Measurements from ENCODE around the gene PSMB7.

The PSMB7 gene

DNA sequence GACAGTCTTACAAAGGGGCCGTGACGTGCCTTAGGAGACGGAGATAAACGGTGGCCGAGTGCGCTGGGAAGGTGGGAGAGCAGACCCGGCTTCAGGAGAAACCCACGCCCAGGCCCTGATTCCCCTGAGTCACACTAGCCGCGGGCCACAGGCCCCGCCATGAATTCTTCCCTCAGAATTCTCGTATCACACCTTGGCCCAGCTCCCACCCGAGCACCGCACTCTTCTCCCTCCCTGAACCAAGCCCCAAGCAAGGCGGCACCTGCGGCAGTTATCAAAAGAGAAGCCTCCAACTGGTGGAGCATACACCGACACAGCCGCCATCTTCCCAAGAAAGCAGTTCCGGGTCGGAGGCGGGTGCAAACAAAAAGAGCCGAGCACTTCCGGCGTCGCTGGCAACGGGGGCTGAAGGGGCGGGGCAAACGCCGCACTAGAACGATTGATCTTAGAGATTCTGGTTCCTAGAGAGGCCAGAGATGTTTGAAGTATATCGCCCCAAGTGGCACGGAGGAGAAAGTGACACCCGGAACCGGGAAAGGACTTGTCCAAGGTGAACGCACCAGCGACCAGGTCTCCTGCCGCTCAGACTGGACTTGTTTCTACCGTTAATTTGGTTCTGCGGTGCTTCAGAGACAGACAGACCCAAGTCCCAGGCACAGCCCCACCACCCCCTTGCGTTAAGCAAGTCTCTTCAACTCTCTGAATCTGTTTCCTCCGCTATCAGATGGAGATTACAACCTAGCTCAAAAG lies at the start of gene PSMB7:
Gene PSMB7 (minus strand): TSS at position 341 of the 750 bp plus-strand sequence. CDS start 17 bp downstream, at position 324.
- peak; percentile 58 for DNase-seq (ENCODE audit: low read depth)

GRCh38 chr9:124462739-124463138 lies 47.5 kb upstream of the PSMB7 start:
- DNase-seq (ENCODE audit: low read depth) = no peak

GRCh38 chr9:124458441-124458840 lies 43.2 kb upstream of the PSMB7 start:
- DNase-seq (ENCODE audit: low read depth) = no peak

DNA sequence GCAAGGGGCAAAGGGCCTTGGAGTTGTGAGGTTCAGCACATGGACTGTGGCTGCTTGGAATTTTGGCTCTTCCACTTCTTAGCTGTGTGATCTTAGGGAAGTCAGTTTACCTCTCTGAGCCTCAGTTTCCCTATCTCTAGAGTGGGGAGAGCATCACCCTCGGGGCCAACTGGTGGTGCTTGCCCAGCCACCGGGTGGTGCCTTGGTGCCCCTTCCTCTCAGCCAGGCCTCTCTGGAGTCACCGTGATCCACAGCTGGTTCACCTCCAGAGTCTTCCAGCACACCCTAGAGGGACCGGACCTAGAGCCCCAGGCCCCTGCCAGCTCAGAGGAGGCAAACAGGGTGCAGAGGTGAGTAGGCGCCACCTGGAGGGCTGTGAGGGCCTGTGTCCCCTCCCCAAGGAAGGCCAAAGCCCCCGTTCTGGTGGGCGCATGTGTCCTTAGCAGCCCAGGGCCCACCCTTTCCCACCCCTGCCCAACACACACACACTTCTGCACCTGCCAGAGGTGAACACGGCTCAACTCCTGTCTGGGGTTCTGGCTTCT lies 42.7 kb upstream of the PSMB7 start:
- DNase-seq (ENCODE audit: low read depth) = no peak

GRCh38 chr9:124457079-124457886 lies 42.0 kb upstream of the PSMB7 start:
- DNase-seq (ENCODE audit: low read depth) = no peak

DNA sequence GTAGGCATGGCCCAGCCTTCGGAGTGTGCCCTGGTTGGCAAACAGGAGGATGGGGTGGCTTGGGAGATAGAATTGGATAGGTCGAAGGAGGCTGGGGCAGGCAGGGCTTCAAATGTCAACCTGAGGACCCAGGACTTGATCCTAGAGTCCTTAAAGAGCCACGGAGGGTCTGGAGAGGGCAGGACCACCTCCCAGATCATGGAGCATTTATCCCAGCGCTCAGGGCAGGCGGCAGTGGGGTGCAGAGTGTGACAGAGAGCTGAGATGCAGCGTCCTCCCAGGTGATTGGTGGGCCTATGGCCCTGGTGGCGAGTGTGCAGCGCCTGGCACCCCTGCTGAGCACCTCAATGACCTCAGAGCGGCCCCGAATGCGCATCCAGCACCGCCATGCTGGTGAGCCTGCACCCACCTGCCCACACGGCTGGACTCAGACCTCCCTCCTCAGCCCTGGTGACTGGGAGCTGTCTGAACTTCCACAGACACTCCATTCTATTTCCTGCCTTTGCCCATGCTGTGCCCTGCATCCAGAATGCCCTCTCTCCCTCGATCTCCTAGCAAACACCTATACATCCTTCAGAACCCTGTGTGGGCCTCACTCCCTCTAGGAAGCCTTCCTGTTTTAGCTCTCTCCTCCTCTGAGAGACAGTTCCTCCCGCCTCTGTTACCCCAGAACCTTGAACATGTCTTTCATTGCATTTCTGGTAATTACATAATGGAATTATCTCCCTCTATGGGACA lies 41.3 kb upstream of the PSMB7 start:
- no peak for DNase-seq (ENCODE audit: low read depth)

DNA sequence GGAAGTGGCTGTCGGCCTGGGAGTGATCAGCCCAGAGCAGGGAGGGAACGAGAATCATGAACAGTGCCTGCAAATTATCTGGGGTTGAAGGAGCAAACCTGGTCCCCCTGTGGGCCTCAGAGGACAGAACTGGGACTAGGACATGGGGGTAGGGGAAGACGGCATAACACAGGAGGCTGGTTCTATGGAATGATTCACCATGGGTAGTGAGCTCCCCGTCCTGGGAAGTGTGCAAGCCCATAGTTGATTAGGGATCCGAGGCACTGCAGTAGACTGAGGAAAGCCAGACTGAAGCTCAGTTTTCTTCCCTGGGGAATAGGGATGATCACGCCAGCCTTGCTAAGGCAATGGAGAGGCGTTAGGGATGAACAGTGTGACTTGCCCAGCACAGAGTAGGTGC lies 40.6 kb upstream of the PSMB7 start:
- no peak for DNase-seq (ENCODE audit: low read depth)

DNA sequence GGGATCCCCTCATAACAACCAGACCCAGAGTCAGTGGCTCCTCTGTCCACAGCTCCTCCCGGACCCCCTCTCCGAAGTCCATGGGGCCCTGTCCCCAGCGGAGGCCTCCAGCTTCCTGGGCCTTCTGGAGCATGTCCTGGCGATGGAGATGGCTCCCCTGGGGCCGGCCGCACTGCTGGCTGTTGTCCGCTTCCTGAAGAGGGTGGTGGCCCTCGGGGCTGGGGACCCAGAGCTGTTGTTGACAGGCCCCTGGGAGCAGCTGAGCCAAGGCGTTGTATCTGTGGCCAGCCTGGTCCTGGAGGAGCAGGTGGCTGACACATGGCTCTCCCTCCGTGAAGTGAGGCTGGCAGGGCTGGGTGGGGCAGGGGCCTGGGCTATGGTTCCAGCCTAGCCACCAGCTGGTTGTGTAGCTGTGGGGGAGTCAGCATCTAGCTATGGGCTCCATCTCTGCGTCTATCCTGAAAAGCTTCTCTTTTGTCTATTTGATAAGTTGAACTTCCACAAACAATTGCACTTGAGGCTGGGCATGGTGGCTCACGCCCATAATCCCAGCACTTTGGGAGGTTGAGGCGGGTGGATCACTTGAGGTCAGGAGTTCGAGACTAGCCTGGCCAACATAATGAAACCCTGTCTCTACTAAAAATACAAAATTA lies 39.7 kb upstream of the PSMB7 start:
- no peak for DNase-seq (ENCODE audit: low read depth)

DNA sequence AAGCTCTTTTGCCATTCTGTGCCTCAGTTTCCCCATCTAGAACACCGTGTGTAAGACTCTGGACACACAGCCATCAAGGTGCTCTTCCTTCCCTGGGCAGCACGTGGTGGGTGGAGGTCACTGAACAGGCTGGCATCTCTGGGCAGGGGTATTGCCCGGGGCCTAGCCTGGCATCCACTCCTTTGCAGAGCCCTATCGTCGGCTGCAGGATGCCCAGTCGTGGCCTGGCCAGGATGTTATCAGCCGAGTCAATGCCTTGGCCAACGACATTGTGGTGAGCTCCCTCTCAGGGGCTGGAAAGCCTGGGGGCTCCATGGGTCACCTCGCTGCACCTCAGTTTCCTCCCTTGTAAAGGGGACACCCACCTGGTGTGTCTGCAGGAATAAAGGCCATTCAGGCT lies 39.1 kb upstream of the PSMB7 start:
- DNase-seq (ENCODE audit: low read depth) = no peak

DNA sequence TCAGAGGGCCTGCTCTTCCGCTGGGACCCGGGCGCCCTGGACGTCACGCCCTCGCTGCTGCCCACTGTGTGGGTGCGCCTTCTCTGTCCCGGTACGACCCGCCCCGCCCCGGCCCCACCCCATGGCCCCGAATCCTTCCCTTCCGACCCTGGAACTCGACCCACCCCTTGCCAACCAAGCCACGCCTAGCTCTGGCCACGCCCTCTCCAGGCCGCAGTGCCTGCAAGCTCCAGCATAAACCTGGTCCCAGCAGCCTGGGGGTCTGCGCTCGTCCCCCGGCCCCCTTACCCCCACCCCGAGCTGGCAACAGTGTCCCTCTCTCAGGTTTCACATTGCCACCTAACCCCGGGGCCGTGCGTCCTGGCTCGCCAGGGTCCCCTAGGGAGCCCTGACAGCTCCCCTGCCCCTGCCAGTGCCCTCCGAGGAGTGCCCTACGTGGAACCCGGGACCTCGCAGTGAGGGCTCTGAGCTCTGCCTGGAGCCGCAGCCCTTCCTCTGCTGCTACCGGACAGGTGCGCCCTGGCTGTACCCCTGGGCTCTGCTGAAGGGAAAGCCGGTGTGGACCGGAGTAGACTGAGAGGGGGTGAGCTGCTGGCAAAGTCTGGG lies 38.4 kb upstream of the PSMB7 start:
- DNase-seq (ENCODE audit: low read depth) = no peak

GRCh38 chr9:124452841-124453585 lies 37.8 kb upstream of the PSMB7 start:
- DNase-seq (ENCODE audit: low read depth) = no peak

GRCh38 chr9:124452326-124452725 lies 37.1 kb upstream of the PSMB7 start:
- no peak for DNase-seq (ENCODE audit: low read depth)

DNA sequence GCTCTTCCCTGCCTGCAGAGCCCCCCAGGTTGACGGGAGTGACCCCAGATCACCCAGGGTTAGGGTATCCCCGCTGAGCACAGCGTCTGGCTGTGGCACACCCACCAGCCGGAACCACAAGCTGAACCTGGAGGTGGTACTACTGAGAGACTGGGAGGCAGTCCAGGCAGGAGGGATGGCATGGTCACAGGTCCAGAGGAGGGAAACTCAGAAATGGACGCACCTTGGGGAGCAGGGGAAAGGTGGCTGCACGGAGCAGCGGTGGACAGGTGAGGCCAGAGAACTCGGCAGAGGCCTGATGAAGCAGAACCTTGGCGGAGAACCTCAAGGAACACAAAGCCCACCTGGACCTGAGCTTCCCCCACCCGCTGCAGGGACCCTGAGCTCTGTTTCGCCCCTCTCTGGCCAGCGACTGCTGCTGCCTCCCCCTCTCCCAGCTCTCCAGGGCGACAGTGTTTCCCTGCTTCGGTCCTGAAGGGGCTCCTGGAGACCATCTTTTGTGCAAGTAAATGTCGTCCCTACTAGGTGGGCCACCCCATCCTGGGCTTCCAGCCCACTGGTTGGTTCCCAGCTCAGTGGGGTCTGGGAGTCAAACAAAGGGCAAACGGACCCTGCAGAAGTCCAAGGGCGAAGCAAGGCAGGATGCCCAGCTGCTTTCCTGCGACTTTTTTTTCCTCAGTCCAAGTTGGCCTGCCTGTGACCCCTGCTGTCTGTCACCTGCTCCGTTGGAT lies 35.9 kb upstream of the PSMB7 start:
- DNase-seq (ENCODE audit: low read depth) = no peak

DNA sequence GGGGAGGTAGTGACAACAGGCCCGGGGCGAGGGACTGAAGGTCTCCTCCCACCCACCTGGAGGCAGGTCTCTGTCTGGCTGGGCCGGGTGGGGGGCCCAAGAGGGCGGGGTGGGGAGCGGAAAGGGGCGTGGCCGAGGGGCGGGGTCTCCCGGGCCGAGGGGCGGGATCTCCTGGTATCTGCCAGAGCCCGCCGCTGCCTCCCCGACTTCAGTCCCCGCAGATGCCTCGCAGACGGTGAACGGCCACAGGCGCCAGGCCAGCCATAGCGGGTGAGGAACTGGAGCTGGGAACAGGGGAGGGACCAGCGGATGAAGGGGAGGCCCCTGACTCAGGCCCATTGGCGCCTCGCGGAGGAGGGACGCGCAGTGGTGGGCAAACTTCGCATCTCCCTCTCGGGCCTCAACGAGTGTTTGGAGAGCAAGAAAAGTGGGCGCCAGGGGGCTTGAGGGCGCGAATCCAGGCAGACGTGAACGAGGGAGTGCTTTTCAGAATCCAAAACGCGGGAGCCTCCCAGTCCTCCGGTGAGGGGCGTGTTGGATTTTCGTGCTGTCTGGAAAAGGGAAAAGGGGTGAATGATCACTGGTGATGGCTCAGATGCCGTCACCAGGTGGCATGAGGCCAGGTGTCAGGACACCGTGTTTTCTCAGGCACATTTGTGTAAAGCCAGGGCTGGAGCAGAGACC lies 35.1 kb upstream of the PSMB7 start, which contains the start of gene ADGRD2:
Gene ADGRD2 (plus strand): TSS at position 211 of the 684 bp plus-strand sequence. CDS start 1,216 bp downstream, outside the sequence.
- no peak for DNase-seq (ENCODE audit: low read depth)

- DNase-seq (ENCODE audit: low read depth) = no peak
Observed at GRCh38 chr9:124449381-124450151, 34.3 kb upstream of the PSMB7 start.

DNA sequence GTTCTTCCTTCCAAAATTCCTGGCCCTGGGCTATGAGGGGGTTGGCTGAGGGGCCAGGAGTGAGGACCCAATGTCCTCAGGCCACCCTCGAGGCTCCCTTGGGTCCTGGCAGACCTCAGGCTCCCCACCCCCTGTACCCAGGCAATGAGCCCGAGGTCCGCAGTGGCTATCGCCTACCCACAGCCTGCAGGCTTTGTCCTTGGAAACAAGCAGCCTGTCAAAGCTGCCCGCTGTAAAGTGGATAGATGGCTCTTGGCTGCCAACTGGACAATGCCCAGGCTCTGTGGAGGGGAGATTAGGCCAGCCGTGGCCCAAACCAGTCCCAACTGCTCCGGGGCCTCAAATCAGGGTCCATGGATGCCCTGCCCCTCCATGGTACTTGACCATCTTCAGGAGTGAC lies 32.8 kb upstream of the PSMB7 start:
- DNase-seq (ENCODE audit: low read depth) = no peak

DNA sequence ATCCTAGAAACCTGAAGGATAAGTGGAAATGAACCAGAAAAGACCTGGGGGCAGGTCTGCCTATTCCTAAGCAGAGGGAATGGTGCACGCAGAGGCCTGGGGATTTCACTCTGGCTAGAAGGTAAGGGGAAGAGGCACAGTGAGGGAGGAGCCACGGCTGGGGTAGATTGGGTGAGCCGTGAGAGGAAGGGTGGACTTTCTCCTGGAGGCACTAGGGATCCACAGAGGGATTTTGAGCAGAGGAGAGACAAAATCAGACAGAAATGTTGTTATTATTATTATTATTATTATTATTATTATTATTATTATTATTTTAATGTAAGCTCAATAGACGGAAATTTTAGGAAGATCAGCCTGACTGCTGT lies 32.0 kb upstream of the PSMB7 start:
- DNase-seq (ENCODE audit: low read depth) = no peak

DNA sequence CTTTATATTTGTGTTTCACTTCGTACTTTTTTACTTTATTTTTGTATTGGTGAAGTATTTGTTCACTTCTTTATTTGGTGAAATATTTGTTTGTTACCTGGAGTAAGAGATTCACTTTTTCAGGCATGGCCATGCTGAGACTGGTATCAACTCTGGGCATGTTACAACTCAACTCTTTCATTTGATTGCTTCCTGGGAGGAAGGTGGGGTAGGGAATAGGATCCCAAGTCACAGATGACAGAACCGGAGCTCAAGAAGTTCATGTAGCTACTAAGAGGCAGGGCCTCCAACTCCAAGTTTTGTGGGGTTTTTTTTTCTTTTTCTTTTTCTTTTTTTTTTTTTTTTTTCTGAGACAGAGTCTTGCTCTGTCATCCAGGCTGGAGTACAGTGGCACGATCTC lies 28.9 kb upstream of the PSMB7 start:
- DNase-seq (ENCODE audit: low read depth) = no peak

DNA sequence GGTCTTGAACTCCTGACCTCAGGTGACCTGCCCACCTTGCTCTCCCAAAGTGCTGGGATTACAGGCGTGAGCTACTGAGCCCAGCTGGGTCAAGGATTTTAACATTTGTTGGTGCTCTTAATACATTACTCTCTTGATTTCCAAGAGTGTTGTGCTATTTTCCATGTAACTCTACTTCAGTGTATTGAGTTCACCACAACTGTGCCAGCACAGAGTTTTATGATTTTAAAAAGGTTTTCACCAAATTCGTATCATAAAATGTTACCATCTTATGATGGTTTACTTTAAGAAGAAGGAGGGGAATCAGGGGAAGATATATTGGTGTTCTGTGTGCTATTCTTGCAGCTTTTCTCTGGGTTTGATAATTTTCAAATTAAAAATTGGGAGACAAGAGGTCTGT lies 28.4 kb upstream of the PSMB7 start:
- DNase-seq (ENCODE audit: low read depth) = no peak
